Lung (tissue), 12 donors: ENCODE results near the gene FIGN. TPM values are rescaled to one million over a fixed set of nuclear protein-coding genes. Genes with fewer than 3 reads are reported as not detected.

Experiments used
- ATAC-seq: fragments of 200-7000 bp; cut with Tn5 transposase; one replicate; pipeline ENCODE4 v1.9.1; 2020; ENCODE audit warnings: moderate number of reproducible peaks; ENCODE audit not compliant: insufficient read depth, low FRiP score
- DNase-seq, 3 donors: peaks; one replicate each; pipeline ENCODE4 v3.0.0-alpha.2; 2013 to 2017
- H3K27ac ChIP-seq, 2 donors: one replicate each; pipeline ENCODE4 v1.5.1; 2013; ENCODE audit warnings: mild to moderate bottlenecking in 2 of 2, moderate library complexity in 2 of 2, control low read depth in 1 of 2, inconsistent platforms in 1 of 2, low read depth in 1 of 2, low read length in 1 of 2
- H3K27me3 ChIP-seq, 3 donors: one replicate each; pipeline ENCODE4 v1.5.1; 2013; ENCODE audit warnings: low read length in 2 of 3; ENCODE audit not compliant: control insufficient read depth in 3 of 3, insufficient read depth in 3 of 3
- H3K36me3 ChIP-seq, 4 donors: one replicate each; pipeline ENCODE4 v1.5.1; 2013; ENCODE audit warnings: low read length in 4 of 4, mild to moderate bottlenecking in 1 of 4, moderate library complexity in 1 of 4; ENCODE audit not compliant: control insufficient read depth in 4 of 4, insufficient read depth in 4 of 4
- H3K4me1 ChIP-seq, 5 donors: one replicate each; pipeline ENCODE4 v1.5.1; 2013; ENCODE audit warnings: low read length in 5 of 5, mild to moderate bottlenecking in 2 of 5, moderate library complexity in 1 of 5; ENCODE audit not compliant: control insufficient read depth in 5 of 5, insufficient read depth in 5 of 5
- H3K4me3 ChIP-seq: one replicate; pipeline ENCODE4 v1.5.1; 2013; ENCODE audit warnings: mild to moderate bottlenecking, control low read depth, moderate library complexity
- H3K9ac ChIP-seq, 2 donors: one replicate each; pipeline ENCODE4 v1.5.1; 2013; ENCODE audit warnings: low read length in 2 of 2, control low read depth in 1 of 2; ENCODE audit not compliant: insufficient read depth in 1 of 2
- H3K9me3 ChIP-seq, 4 donors: one replicate each; pipeline ENCODE4 v1.5.1; 2013; ENCODE audit warnings: low read length in 3 of 4, mild to moderate bottlenecking in 1 of 4, moderate library complexity in 1 of 4; ENCODE audit not compliant: control insufficient read depth in 4 of 4, insufficient read depth in 3 of 4
- WGBS, 2 donors: extraction: QIAGEN DNeasy Blood & Tissue Kit; methylation state at CpG; one replicate each; pipeline ENCODE4 v1.1.7; 2013; 5-methylcytosine and 5-hydroxymethylcytosine counted together
- polyA plus RNA-seq, 2 donors: library from polyadenylated mRNA; stranded (reverse); fragments of 200-250 nt; gene quantifications; one replicate each; pipeline ENCODE4 v1.2.1, GENCODE V29; 2013
- total RNA-seq, 2 donors: library from RNA; depleted of rRNA in 1 of 2; stranded (reverse); fragments of >200 nt in 1 of 2; gene quantifications; one replicate each; pipeline ENCODE4 v1.2.1, GENCODE V29; 2014 to 2021
- TF ChIP-seq, protein P1 (sequence below): IDR thresholded peaks from 2 replicates; pipeline ENCODE4 v1.5.1; 2012; ENCODE audit warnings: mild to moderate bottlenecking; ENCODE audit errors: control extremely low read depth, extremely low read depth
- donor health status: control.
- donor health status: control.
- donor health status: Bipolar disorder and iron deficiency.
- donor health status: healthy.
- donor health status: DM: yes; HTN: yes; CAD: no.

Gene FIGN
- total and polyA plus RNA-seq, 4 donors: 0.42 to 6.5 (median 3.0) TPM

DNA sequence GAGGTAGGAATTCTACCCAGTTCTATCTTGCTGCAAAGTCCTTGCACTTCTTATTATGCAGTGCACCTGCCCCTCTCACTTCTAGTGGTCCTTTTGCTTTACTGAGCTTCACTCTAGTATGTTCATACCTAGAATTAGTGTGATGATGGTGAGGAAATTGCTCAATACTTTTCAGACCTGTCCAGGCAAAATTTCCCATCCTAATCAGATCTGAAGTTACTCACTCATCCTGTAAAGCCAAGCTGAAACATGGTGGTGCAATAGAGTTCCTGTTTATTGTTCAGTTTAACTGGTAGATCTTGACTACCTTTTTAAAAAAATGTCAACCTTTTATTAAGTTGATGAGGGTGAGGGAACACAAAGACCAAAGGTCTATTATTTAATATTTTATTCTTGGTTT lies 12.6 kb upstream of the FIGN start:
- Histone ChIP-seq H3K27ac (no peak overlapping the region), H3K9me3 (no peaks in the 10 kb centered on the region), H3K27me3 (no peaks in the 10 kb centered on the region), H3K4me1 (no peaks in the 10 kb centered on the region), H3K36me3 (no peaks in the 10 kb centered on the region), H3K4me3 (no peak overlapping the region), H3K9ac (no peak overlapping the region)
- DNase-seq (no peak), ATAC-seq (no peak)
- TF ChIP-seq, protein P1, sequence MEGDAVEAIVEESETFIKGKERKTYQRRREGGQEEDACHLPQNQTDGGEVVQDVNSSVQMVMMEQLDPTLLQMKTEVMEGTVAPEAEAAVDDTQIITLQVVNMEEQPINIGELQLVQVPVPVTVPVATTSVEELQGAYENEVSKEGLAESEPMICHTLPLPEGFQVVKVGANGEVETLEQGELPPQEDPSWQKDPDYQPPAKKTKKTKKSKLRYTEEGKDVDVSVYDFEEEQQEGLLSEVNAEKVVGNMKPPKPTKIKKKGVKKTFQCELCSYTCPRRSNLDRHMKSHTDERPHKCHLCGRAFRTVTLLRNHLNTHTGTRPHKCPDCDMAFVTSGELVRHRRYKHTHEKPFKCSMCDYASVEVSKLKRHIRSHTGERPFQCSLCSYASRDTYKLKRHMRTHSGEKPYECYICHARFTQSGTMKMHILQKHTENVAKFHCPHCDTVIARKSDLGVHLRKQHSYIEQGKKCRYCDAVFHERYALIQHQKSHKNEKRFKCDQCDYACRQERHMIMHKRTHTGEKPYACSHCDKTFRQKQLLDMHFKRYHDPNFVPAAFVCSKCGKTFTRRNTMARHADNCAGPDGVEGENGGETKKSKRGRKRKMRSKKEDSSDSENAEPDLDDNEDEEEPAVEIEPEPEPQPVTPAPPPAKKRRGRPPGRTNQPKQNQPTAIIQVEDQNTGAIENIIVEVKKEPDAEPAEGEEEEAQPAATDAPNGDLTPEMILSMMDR: no peak

DNA sequence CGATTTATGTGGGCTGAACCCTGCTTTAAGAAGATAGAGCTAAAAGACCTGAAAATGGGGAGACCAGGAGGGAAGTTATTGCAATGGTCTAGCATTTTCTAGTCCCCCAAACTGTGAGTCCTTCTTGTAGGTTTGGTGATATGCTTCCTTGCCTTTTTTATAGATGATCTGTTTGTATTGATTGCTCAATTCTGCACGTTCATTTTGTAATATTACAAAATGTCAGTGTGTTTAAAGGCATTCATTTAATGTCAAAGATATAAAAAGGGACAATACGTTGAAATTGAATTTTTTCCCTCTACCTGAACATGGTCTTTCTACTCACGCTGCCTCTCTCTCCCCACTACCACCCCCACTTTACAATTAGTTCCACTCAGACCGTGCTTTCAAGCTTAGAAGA lies 5.6 kb upstream of the FIGN start:
- WGBS, 2 donors: 65 to 71% methylated on average over 5 of the region's 5 CpGs
- Histone ChIP-seq H3K36me3 (no peaks in the 10 kb centered on the region), H3K9me3 (no peaks in the 10 kb centered on the region), H3K4me3 (no peak overlapping the region), H3K27me3 (peaks cover 0 to 17% (median 3%) of the 10 kb centered on the region in 3 donors), H3K9ac (no peak overlapping the region), H3K4me1 (peaks cover 0 to 3% (median 0%) of the 10 kb centered on the region in 5 donors), H3K27ac (no peak overlapping the region)
- no peak for ATAC-seq
- DNase-seq: no peak
- TF ChIP-seq, protein P1: no peak

- TF ChIP-seq, protein P1: no peak
- Histone ChIP-seq H3K9me3 (no peaks in the 10 kb centered on the region), H3K9ac (no peak overlapping the region), H3K4me1 (peaks cover 0 to 16% (median 0%) of the 10 kb centered on the region in 5 donors), H3K4me3 (no peak overlapping the region), H3K36me3 (no peaks in the 10 kb centered on the region), H3K27me3 (peaks cover 0 to 17% (median 3%) of the 10 kb centered on the region in 3 donors), H3K27ac (no peak overlapping the region)
- WGBS, 2 donors: 54 to 65% methylated on average over 2 of the region's 2 CpGs
- no peak for DNase-seq
- no peak for ATAC-seq
These were observed 1.8 kb upstream of the FIGN start for GRCh38 chr2:163737563-163737962.

GRCh38 chr2:163737190-163737439 lies 1.3 kb upstream of the FIGN start:
- Histone ChIP-seq H3K27ac (no peak overlapping the region), H3K36me3 (no peaks in the 10 kb centered on the region), H3K4me1 (peaks cover 0 to 17% (median 0%) of the 10 kb centered on the region in 5 donors), H3K27me3 (peaks cover 0 to 17% (median 3%) of the 10 kb centered on the region in 3 donors), H3K9me3 (no peaks in the 10 kb centered on the region), H3K4me3 (no peak overlapping the region), H3K9ac (no peak overlapping the region)
- ATAC-seq (no peak), DNase-seq (no peak)
- TF ChIP-seq, protein P1: no peak
- 23 to 38% methylated on average over 5 of the region's 5 CpGs for WGBS, 2 donors
